ENCODE measurements around the gene CRTAC1. TPM values are rescaled to one million over a fixed set of nuclear protein-coding genes. Genes with fewer than 3 reads are reported as not detected.

The CRTAC1 gene
- total RNA-seq, 1 donor: not detected

GRCh38 chr10:98020254-98020653 lies 10.2 kb downstream of the CRTAC1 start:
- H3K79me2 ChIP-seq (ENCODE audit: insufficient read depth, low read length): no peaks in the 10 kb centered on the region
- no peak for TF ChIP-seq CTCF (IDR thresholded peaks at IDR 0.05; ENCODE audit: extremely low read depth, low read depth, low read length)
- H3K4me3 ChIP-seq (ENCODE audit: insufficient read depth, low read length): no peak overlapping the region
- DNase-seq (ENCODE audit: insufficient read length, low spot score, missing footprints): no peak
- H3K4me2 ChIP-seq (ENCODE audit: insufficient read depth, low read length): no peak overlapping the region
- no peaks in the 10 kb centered on the region for H3K9me3 ChIP-seq (ENCODE audit: low read depth, low read length)
- H3K4me1 ChIP-seq (ENCODE audit: insufficient read depth, low read length): no peaks in the 10 kb centered on the region
- peaks cover 3% of the 10 kb centered on the region for H3K27me3 ChIP-seq (ENCODE audit: insufficient read depth, low read length)
- H3K36me3 ChIP-seq (ENCODE audit: insufficient read depth, low read length): no peaks in the 10 kb centered on the region
- H3K27ac ChIP-seq (ENCODE audit: low read depth, low read length): no peak overlapping the region
- no peak overlapping the region for H2AFZ ChIP-seq (ENCODE audit: low read length)
- no peaks in the 10 kb centered on the region for H4K20me1 ChIP-seq (ENCODE audit: insufficient read depth, low read length)

GRCh38 chr10:98019784-98020183 lies 10.6 kb downstream of the CRTAC1 start:
- Histone ChIP-seq H3K36me3 (ENCODE audit: insufficient read depth, low read length) (no peaks in the 10 kb centered on the region), H3K4me3 (ENCODE audit: insufficient read depth, low read length) (no peak overlapping the region), H3K27me3 (ENCODE audit: insufficient read depth, low read length) (peaks cover 3% of the 10 kb centered on the region), H3K9me3 (ENCODE audit: low read depth, low read length) (no peaks in the 10 kb centered on the region), H3K4me2 (ENCODE audit: insufficient read depth, low read length) (no peak overlapping the region), H3K79me2 (ENCODE audit: insufficient read depth, low read length) (no peaks in the 10 kb centered on the region), H2AFZ (ENCODE audit: low read length) (no peak overlapping the region), H3K4me1 (ENCODE audit: insufficient read depth, low read length) (no peaks in the 10 kb centered on the region), H4K20me1 (ENCODE audit: insufficient read depth, low read length) (no peaks in the 10 kb centered on the region), H3K27ac (ENCODE audit: low read depth, low read length) (no peak overlapping the region)
- no peak for TF ChIP-seq CTCF (IDR thresholded peaks at IDR 0.05; ENCODE audit: extremely low read depth, low read depth, low read length)
- no peak for DNase-seq (ENCODE audit: insufficient read length, low spot score, missing footprints)

- no peak overlapping the region for H3K4me2 ChIP-seq (ENCODE audit: insufficient read depth, low read length)
- H3K4me1 ChIP-seq (ENCODE audit: insufficient read depth, low read length): no peaks in the 10 kb centered on the region
- no peak overlapping the region for H2AFZ ChIP-seq (ENCODE audit: low read length)
- H3K27me3 ChIP-seq (ENCODE audit: insufficient read depth, low read length): peaks cover 3% of the 10 kb centered on the region
- no peaks in the 10 kb centered on the region for H3K9me3 ChIP-seq (ENCODE audit: low read depth, low read length)
- H3K79me2 ChIP-seq (ENCODE audit: insufficient read depth, low read length): no peaks in the 10 kb centered on the region
- DNase-seq (ENCODE audit: insufficient read length, low spot score, missing footprints): no peak
- no peak overlapping the region for H3K4me3 ChIP-seq (ENCODE audit: insufficient read depth, low read length)
- no peaks in the 10 kb centered on the region for H4K20me1 ChIP-seq (ENCODE audit: insufficient read depth, low read length)
- TF ChIP-seq CTCF (IDR thresholded peaks at IDR 0.05; ENCODE audit: extremely low read depth, low read depth, low read length): no peak
- no peaks in the 10 kb centered on the region for H3K36me3 ChIP-seq (ENCODE audit: insufficient read depth, low read length)
- H3K27ac ChIP-seq (ENCODE audit: low read depth, low read length): no peak overlapping the region
These were observed 13.5 kb downstream of the CRTAC1 start for GRCh38 chr10:98016772-98017475.

- no peak overlapping the region for H2AFZ ChIP-seq (ENCODE audit: low read length)
- no peaks in the 10 kb centered on the region for H3K4me1 ChIP-seq (ENCODE audit: insufficient read depth, low read length)
- no peak overlapping the region for H3K4me3 ChIP-seq (ENCODE audit: insufficient read depth, low read length)
- no peak for TF ChIP-seq CTCF (IDR thresholded peaks at IDR 0.05; ENCODE audit: extremely low read depth, low read depth, low read length)
- peaks cover 3% of the 10 kb centered on the region for H3K27me3 ChIP-seq (ENCODE audit: insufficient read depth, low read length)
- H3K4me2 ChIP-seq (ENCODE audit: insufficient read depth, low read length): no peak overlapping the region
- no peak overlapping the region for H3K27ac ChIP-seq (ENCODE audit: low read depth, low read length)
- no peaks in the 10 kb centered on the region for H3K9me3 ChIP-seq (ENCODE audit: low read depth, low read length)
- no peak for DNase-seq (ENCODE audit: insufficient read length, low spot score, missing footprints)
- no peaks in the 10 kb centered on the region for H4K20me1 ChIP-seq (ENCODE audit: insufficient read depth, low read length)
- H3K79me2 ChIP-seq (ENCODE audit: insufficient read depth, low read length): no peaks in the 10 kb centered on the region
- H3K36me3 ChIP-seq (ENCODE audit: insufficient read depth, low read length): no peaks in the 10 kb centered on the region
These were observed 16.6 kb downstream of the CRTAC1 start for GRCh38 chr10:98013776-98014175.

All from osteoblast (primary cell).